Activated CD8-positive, alpha-beta T cell treated with anti-CD3 and anti-CD28 coated beads, Interleukin-2, amount 10 ng/mL, durations not matched to agents 7 days and 5 days (primary cell): ENCODE results near the gene TAGLN. TPM values are rescaled to one million over a fixed set of nuclear protein-coding genes. Genes with fewer than 3 reads are reported as not detected.
"Not testable (repeated sequence)": the region's sequence is repeated elsewhere in the genome, so short reads cannot be mapped to it uniquely, and the experiment has no call there.

Experiments used
- ATAC-seq: fragments of 150-1000 bp; cut with Tn5 transposase; one replicate; pipeline ENCODE4 v1.10.0; 2021; ENCODE audit warnings: moderate library complexity
- CTCF ChIA-PET: fragments of 350-600 bp; sonication (Branson Sonifier 250); formaldehyde crosslinking; loops from one replicate; lab custom pipeline; 2021; ENCODE audit warnings: antibody characterized with exemption; lab: Charles Lee
- POLR2A ChIA-PET: fragments of 350-600 bp; sonication (Branson Sonifier 250); formaldehyde crosslinking; loops from one replicate; lab custom pipeline; 2021; ENCODE audit warnings: antibody characterized with exemption; lab: Charles Lee
- DNase-seq: peaks from one replicate; pipeline ENCODE4 v3.0.0-alpha.2; 2020
- H3K27ac Mint-ChIP-seq: one replicate; pipeline ENCODE4 v1.8.0; 2021; ENCODE audit warnings: mild to moderate bottlenecking, mixed read lengths
- H3K27me3 Mint-ChIP-seq: one replicate; pipeline ENCODE4 v1.8.0; 2021; ENCODE audit warnings: low read depth, mixed read lengths
- H3K36me3 Mint-ChIP-seq: one replicate; pipeline ENCODE4 v1.8.0; 2021; ENCODE audit warnings: low read depth, mixed read lengths
- H3K4me1 Mint-ChIP-seq: one replicate; pipeline ENCODE4 v1.8.0; 2021; ENCODE audit warnings: low read depth, mixed read lengths
- H3K4me3 Mint-ChIP-seq: one replicate; pipeline ENCODE4 v1.8.0; 2021; ENCODE audit warnings: mild to moderate bottlenecking, mixed read lengths
- H3K9me3 Mint-ChIP-seq: one replicate; pipeline ENCODE4 v1.8.0; 2022; ENCODE audit warnings: mixed read lengths; ENCODE audit not compliant: insufficient read depth
- total RNA-seq, 2 experiments: library from RNA; stranded (reverse); gene quantifications; one replicate each; pipeline ENCODE4 v1.2.3, GENCODE V29; 2021

TAGLN gene
- total RNA-seq, 2 experiments from 2014 or later: 2.4 to 2.6 TPM

- no peaks in the 10 kb centered on the region for H3K36me3 Mint-ChIP-seq
- H3K27me3 Mint-ChIP-seq: no peaks in the 10 kb centered on the region
- ATAC-seq: no peak
- no peaks in the 10 kb centered on the region for H3K9me3 Mint-ChIP-seq
- ChIA-PET CTCF (no interaction called here), POLR2A (no interaction called here)
- H3K27ac Mint-ChIP-seq: no peak overlapping the region
- no peaks in the 10 kb centered on the region for H3K4me1 Mint-ChIP-seq
- DNase-seq: no peak
- no peak overlapping the region for H3K4me3 Mint-ChIP-seq
Observed at GRCh38 chr11:117198613-117199012, 557 bp upstream of the TAGLN start.

GRCh38 chr11:117199916-117200812 lies 994 bp downstream of the TAGLN start:
- Mint-ChIP-seq H3K27ac (no peak overlapping the region), H3K4me3 (no peak overlapping the region), H3K27me3 (no peaks in the 10 kb centered on the region), H3K9me3 (no peaks in the 10 kb centered on the region), H3K4me1 (no peaks in the 10 kb centered on the region), H3K36me3 (peaks cover 9% of the 10 kb centered on the region)
- no peak for DNase-seq
- ChIA-PET CTCF (no interaction called here), POLR2A (no interaction called here)
- no peak for ATAC-seq

GRCh38 chr11:117200813-117201657 lies 1.9 kb downstream of the TAGLN start:
- Mint-ChIP-seq H3K4me3 (no peak overlapping the region), H3K27me3 (no peaks in the 10 kb centered on the region), H3K36me3 (peaks cover 13% of the 10 kb centered on the region), H3K4me1 (no peaks in the 10 kb centered on the region), H3K9me3 (no peaks in the 10 kb centered on the region), H3K27ac (no peak overlapping the region)
- ChIA-PET POLR2A (interaction anchor here (1.0 kb wide), 1 partner anchor 18 kb away, joined by 3 read pairs; no protein-coding TSS in a partner anchor), CTCF (no interaction called here)
- DNase-seq (no peak), ATAC-seq (no peak)

- H3K27ac Mint-ChIP-seq: no peak overlapping the region
- POLR2A ChIA-PET: interaction anchor here (1.0 kb wide), 1 partner anchor 17 kb away, joined by 3 read pairs; no protein-coding TSS in a partner anchor
- peaks cover 15% of the 10 kb centered on the region for H3K36me3 Mint-ChIP-seq
- no peaks in the 10 kb centered on the region for H3K27me3 Mint-ChIP-seq
- no peak for DNase-seq
- ATAC-seq: no peak
- H3K4me1 Mint-ChIP-seq: no peaks in the 10 kb centered on the region
- CTCF ChIA-PET: no interaction called here
- no peaks in the 10 kb centered on the region for H3K9me3 Mint-ChIP-seq
- no peak overlapping the region for H3K4me3 Mint-ChIP-seq
Observed at GRCh38 chr11:117201658-117202305, 2.6 kb downstream of the TAGLN start.

GRCh38 chr11:117202386-117203068 lies 3.4 kb downstream of the TAGLN start:
- H3K27ac Mint-ChIP-seq: no peak overlapping the region

GRCh38 chr11:117203069-117203407 lies 3.9 kb downstream of the TAGLN start:
- H3K4me1 Mint-ChIP-seq: no peaks in the 10 kb centered on the region
- no peaks in the 10 kb centered on the region for H3K27me3 Mint-ChIP-seq
- no peak overlapping the region for H3K4me3 Mint-ChIP-seq
- no peak for ATAC-seq
- ChIA-PET POLR2A (no interaction called here), CTCF (no interaction called here)
- DNase-seq: no peak
- peaks cover 15% of the 10 kb centered on the region for H3K36me3 Mint-ChIP-seq
- H3K27ac Mint-ChIP-seq: no peak overlapping the region
- no peaks in the 10 kb centered on the region for H3K9me3 Mint-ChIP-seq

More at GRCh38 chr11:117202386-117203068, 3.4 kb downstream of the TAGLN start:
- Mint-ChIP-seq H3K4me1 (no peaks in the 10 kb centered on the region), H3K4me3 (no peak overlapping the region), H3K36me3 (peaks cover 15% of the 10 kb centered on the region), H3K27me3 (no peaks in the 10 kb centered on the region), H3K9me3 (no peaks in the 10 kb centered on the region)
- DNase-seq (no peak), ATAC-seq (no peak)
- CTCF ChIA-PET: no interaction called here
- POLR2A ChIA-PET: no interaction called here

GRCh38 chr11:117204283-117205080 lies 5.3 kb downstream of the TAGLN start:
- peaks cover 20% of the 10 kb centered on the region for H3K36me3 Mint-ChIP-seq
- no peak overlapping the region for H3K4me3 Mint-ChIP-seq
- no peaks in the 10 kb centered on the region for H3K27me3 Mint-ChIP-seq
- DNase-seq (no peak), ATAC-seq (no peak)
- H3K9me3 Mint-ChIP-seq: no peaks in the 10 kb centered on the region
- H3K4me1 Mint-ChIP-seq: no peaks in the 10 kb centered on the region
- POLR2A ChIA-PET: interaction anchor here (1.1 kb wide), 1 partner anchor 10 kb away, joined by 4 read pairs; no protein-coding TSS in a partner anchor
- CTCF ChIA-PET: no interaction called here
- peak overlapping the region; percentile 34 for H3K27ac Mint-ChIP-seq

GRCh38 chr11:117205211-117205818 lies 6.1 kb downstream of the TAGLN start:
- no peak overlapping the region for H3K27ac Mint-ChIP-seq
- H3K4me1 Mint-ChIP-seq: no peaks in the 10 kb centered on the region
- H3K27me3 Mint-ChIP-seq: no peaks in the 10 kb centered on the region
- H3K9me3 Mint-ChIP-seq: no peaks in the 10 kb centered on the region
- no peak overlapping the region for H3K4me3 Mint-ChIP-seq
- ATAC-seq: no peak
- DNase-seq: no peak
- CTCF ChIA-PET: no interaction called here
- POLR2A ChIA-PET: no interaction called here
- peaks cover 24% of the 10 kb centered on the region for H3K36me3 Mint-ChIP-seq

GRCh38 chr11:117206111-117206510 lies 6.9 kb downstream of the TAGLN start:
- H3K4me3 Mint-ChIP-seq, CTCF ChIA-PET, H3K4me1 Mint-ChIP-seq, H3K27ac Mint-ChIP-seq, H3K27me3 Mint-ChIP-seq, POLR2A ChIA-PET, H3K9me3 Mint-ChIP-seq, DNase-seq, ATAC-seq: not testable (repeated sequence)
- peaks cover 29% of the 10 kb centered on the region for H3K36me3 Mint-ChIP-seq

GRCh38 chr11:117206859-117207258 lies 7.7 kb downstream of the TAGLN start:
- H3K27me3 Mint-ChIP-seq, H3K4me3 Mint-ChIP-seq, H3K4me1 Mint-ChIP-seq, POLR2A ChIA-PET, H3K9me3 Mint-ChIP-seq, ATAC-seq, H3K27ac Mint-ChIP-seq, DNase-seq, CTCF ChIA-PET: not testable (repeated sequence)
- H3K36me3 Mint-ChIP-seq: peaks cover 35% of the 10 kb centered on the region
